GM19463 (cell line): ENCODE results near the gene ZCCHC4.
"Not testable (repeated sequence)": the region's sequence is repeated elsewhere in the genome, so short reads cannot be mapped to it uniquely, and the experiment has no call there.

Experiments
- ATAC-seq: cut with Tn5 transposase; IDR thresholded peaks from one replicate; pipeline ENCODE4 v1.9.1; 2021; ENCODE audit warnings: mild to moderate bottlenecking, moderate library complexity; ENCODE audit not compliant: unreplicated experiment

Gene ZCCHC4

GRCh38 chr4:25320773-25321172 is 8.2 kb downstream of the ZCCHC4 start:
- peak; percentile 51 for ATAC-seq

GRCh38 chr4:25321703-25322102 is 9.1 kb downstream of the ZCCHC4 start:
- no peak for ATAC-seq

- ATAC-seq = not testable (repeated sequence)
Observed at GRCh38 chr4:25328463-25328862, 15.9 kb downstream of the ZCCHC4 start.

GRCh38 chr4:25330335-25330734 is 17.8 kb downstream of the ZCCHC4 start:
- no peak for ATAC-seq

- peak; percentile 90 for ATAC-seq
Observed at GRCh38 chr4:25330905-25331808, 18.6 kb downstream of the ZCCHC4 start.

- ATAC-seq = no peak
Observed at GRCh38 chr4:25343671-25344070, 31.1 kb downstream of the ZCCHC4 start.

- no peak for ATAC-seq
Observed at GRCh38 chr4:25345744-25346143, 33.2 kb downstream of the ZCCHC4 start.

GRCh38 chr4:25346913-25347312 is 34.3 kb downstream of the ZCCHC4 start:
- no peak for ATAC-seq

GRCh38 chr4:25347473-25347872 is 34.9 kb downstream of the ZCCHC4 start:
- ATAC-seq = no peak

GRCh38 chr4:25347971-25348370 is 35.4 kb downstream of the ZCCHC4 start:
- no peak for ATAC-seq

- no peak for ATAC-seq
Observed at GRCh38 chr4:25350561-25350960, 38.0 kb downstream of the ZCCHC4 start.

- no peak for ATAC-seq
Observed at GRCh38 chr4:25351777-25352416, 39.3 kb downstream of the ZCCHC4 start.

GRCh38 chr4:25356068-25356467 is 43.5 kb downstream of the ZCCHC4 start:
- ATAC-seq = no peak

GRCh38 chr4:25358515-25359275 is 46.1 kb downstream of the ZCCHC4 start:
- no peak for ATAC-seq

GRCh38 chr4:25361253-25361652 is 48.7 kb downstream of the ZCCHC4 start:
- ATAC-seq = no peak

- no peak for ATAC-seq
Observed at GRCh38 chr4:25367004-25367621, 54.5 kb downstream of the ZCCHC4 start.

GRCh38 chr4:25367877-25368276 is 55.3 kb downstream of the ZCCHC4 start:
- no peak for ATAC-seq

- no peak for ATAC-seq
Observed at GRCh38 chr4:25368315-25368714, 55.7 kb downstream of the ZCCHC4 start.

- no peak for ATAC-seq
Observed at GRCh38 chr4:25370242-25370641, 57.7 kb downstream of the ZCCHC4 start.

GRCh38 chr4:25372549-25372948 is 60.0 kb downstream of the ZCCHC4 start:
- not testable (repeated sequence) for ATAC-seq
